Measurements from ENCODE around the gene CAMTA1.

The CAMTA1 gene

GRCh38 chr1:7483634-7484383 lies 698.6 kb downstream of the CAMTA1 start:
- H3K4me3 ChIP-seq (ENCODE audit: insufficient read depth, low read depth, low read length), result no peak overlapping the region
- H3K36me3 ChIP-seq (ENCODE audit: control insufficient read depth, insufficient read depth, low read length), result no peaks in the 10 kb centered on the region
- no peak overlapping the region for H3K27ac ChIP-seq (ENCODE audit: insufficient read depth, low read depth, low read length, poor library complexity, severe bottlenecking)
- 86 to 87% methylated on average over 13 of the region's 13 CpGs for WGBS, 2 experiments
- H3K27me3 ChIP-seq (ENCODE audit: control insufficient read depth, insufficient read depth, low read length, poor library complexity, severe bottlenecking), result no peaks in the 10 kb centered on the region
- H3K4me1 ChIP-seq (ENCODE audit: control insufficient read depth, insufficient read depth, low read length), result peaks cover 13% of the 10 kb centered on the region
- H3K9me3 ChIP-seq (ENCODE audit: control insufficient read depth, low read length), result no peaks in the 10 kb centered on the region

- Histone ChIP-seq H3K36me3 (ENCODE audit: control insufficient read depth, insufficient read depth, low read length) (no peaks in the 10 kb centered on the region), H3K9me3 (ENCODE audit: control insufficient read depth, low read length) (no peaks in the 10 kb centered on the region), H3K27ac (ENCODE audit: insufficient read depth, low read depth, low read length, poor library complexity, severe bottlenecking) (no peak overlapping the region), H3K27me3 (ENCODE audit: control insufficient read depth, insufficient read depth, low read length, poor library complexity, severe bottlenecking) (no peaks in the 10 kb centered on the region), H3K4me3 (ENCODE audit: insufficient read depth, low read depth, low read length) (no peak overlapping the region), H3K4me1 (ENCODE audit: control insufficient read depth, insufficient read depth, low read length) (peaks cover 13% of the 10 kb centered on the region)
- 90 to 91% methylated on average over 10 of the region's 10 CpGs for WGBS, 2 experiments
These were observed 700.0 kb downstream of the CAMTA1 start for GRCh38 chr1:7485086-7485780.

GRCh38 chr1:7485826-7486225 lies 700.6 kb downstream of the CAMTA1 start:
- no peaks in the 10 kb centered on the region for H3K9me3 ChIP-seq (ENCODE audit: control insufficient read depth, low read length)
- no peak overlapping the region for H3K4me3 ChIP-seq (ENCODE audit: insufficient read depth, low read depth, low read length)
- H3K36me3 ChIP-seq (ENCODE audit: control insufficient read depth, insufficient read depth, low read length), result no peaks in the 10 kb centered on the region
- H3K27me3 ChIP-seq (ENCODE audit: control insufficient read depth, insufficient read depth, low read length, poor library complexity, severe bottlenecking), result no peaks in the 10 kb centered on the region
- no peak overlapping the region for H3K27ac ChIP-seq (ENCODE audit: insufficient read depth, low read depth, low read length, poor library complexity, severe bottlenecking)
- H3K4me1 ChIP-seq (ENCODE audit: control insufficient read depth, insufficient read depth, low read length), result peaks cover 13% of the 10 kb centered on the region
- 94 to 96% methylated on average over 6 of the region's 6 CpGs for WGBS, 2 experiments

- H3K9me3 ChIP-seq (ENCODE audit: control insufficient read depth, low read length), result no peaks in the 10 kb centered on the region
- H3K27ac ChIP-seq (ENCODE audit: insufficient read depth, low read depth, low read length, poor library complexity, severe bottlenecking), result no peak overlapping the region
- H3K36me3 ChIP-seq (ENCODE audit: control insufficient read depth, insufficient read depth, low read length), result no peaks in the 10 kb centered on the region
- 62 to 64% methylated on average over 8 of the region's 8 CpGs for WGBS, 2 experiments
- no peaks in the 10 kb centered on the region for H3K27me3 ChIP-seq (ENCODE audit: control insufficient read depth, insufficient read depth, low read length, poor library complexity, severe bottlenecking)
- H3K4me1 ChIP-seq (ENCODE audit: control insufficient read depth, insufficient read depth, low read length), result peaks cover 5% of the 10 kb centered on the region
- no peak overlapping the region for H3K4me3 ChIP-seq (ENCODE audit: insufficient read depth, low read depth, low read length)
These were observed 702.7 kb downstream of the CAMTA1 start for GRCh38 chr1:7487766-7488474.

- no peaks in the 10 kb centered on the region for H3K4me1 ChIP-seq (ENCODE audit: control insufficient read depth, insufficient read depth, low read length)
- no peaks in the 10 kb centered on the region for H3K9me3 ChIP-seq (ENCODE audit: control insufficient read depth, low read length)
- no peak overlapping the region for H3K4me3 ChIP-seq (ENCODE audit: insufficient read depth, low read depth, low read length)
- H3K36me3 ChIP-seq (ENCODE audit: control insufficient read depth, insufficient read depth, low read length), result no peaks in the 10 kb centered on the region
- 84 to 89% methylated on average over 1 of the region's 1 CpG for WGBS, 2 experiments
- H3K27me3 ChIP-seq (ENCODE audit: control insufficient read depth, insufficient read depth, low read length, poor library complexity, severe bottlenecking), result no peaks in the 10 kb centered on the region
- H3K27ac ChIP-seq (ENCODE audit: insufficient read depth, low read depth, low read length, poor library complexity, severe bottlenecking), result no peak overlapping the region
These were observed 703.2 kb downstream of the CAMTA1 start for GRCh38 chr1:7488475-7488842.

GRCh38 chr1:7489586-7489985 lies 704.3 kb downstream of the CAMTA1 start:
- Histone ChIP-seq H3K27ac (ENCODE audit: insufficient read depth, low read depth, low read length, poor library complexity, severe bottlenecking) (no peak overlapping the region), H3K9me3 (ENCODE audit: control insufficient read depth, low read length) (no peaks in the 10 kb centered on the region), H3K4me3 (ENCODE audit: insufficient read depth, low read depth, low read length) (no peak overlapping the region), H3K36me3 (ENCODE audit: control insufficient read depth, insufficient read depth, low read length) (no peaks in the 10 kb centered on the region), H3K27me3 (ENCODE audit: control insufficient read depth, insufficient read depth, low read length, poor library complexity, severe bottlenecking) (no peaks in the 10 kb centered on the region), H3K4me1 (ENCODE audit: control insufficient read depth, insufficient read depth, low read length) (no peaks in the 10 kb centered on the region)
- WGBS, 2 experiments, result 95 to 96% methylated on average over 13 of the region's 13 CpGs

GRCh38 chr1:7490576-7490975 lies 705.3 kb downstream of the CAMTA1 start:
- Histone ChIP-seq H3K4me1 (ENCODE audit: control insufficient read depth, insufficient read depth, low read length) (peaks cover 2% of the 10 kb centered on the region), H3K9me3 (ENCODE audit: control insufficient read depth, low read length) (no peaks in the 10 kb centered on the region)
- 91% methylated on average over 10 of the region's 10 CpGs for WGBS, 2 experiments

GRCh38 chr1:7491109-7491817 lies 706.0 kb downstream of the CAMTA1 start:
- Histone ChIP-seq H3K9me3 (ENCODE audit: control insufficient read depth, low read length) (no peaks in the 10 kb centered on the region), H3K27ac (ENCODE audit: insufficient read depth, low read depth, low read length, poor library complexity, severe bottlenecking) (no peak overlapping the region), H3K36me3 (ENCODE audit: control insufficient read depth, insufficient read depth, low read length) (no peaks in the 10 kb centered on the region), H3K4me3 (ENCODE audit: insufficient read depth, low read depth, low read length) (no peak overlapping the region), H3K27me3 (ENCODE audit: control insufficient read depth, insufficient read depth, low read length, poor library complexity, severe bottlenecking) (no peaks in the 10 kb centered on the region), H3K4me1 (ENCODE audit: control insufficient read depth, insufficient read depth, low read length) (peaks cover 9% of the 10 kb centered on the region)
- 86 to 88% methylated on average over 17 of the region's 17 CpGs for WGBS, 2 experiments

More at GRCh38 chr1:7490576-7490975, 705.3 kb downstream of the CAMTA1 start:
- Histone ChIP-seq H3K27me3 (ENCODE audit: control insufficient read depth, insufficient read depth, low read length, poor library complexity, severe bottlenecking) (no peaks in the 10 kb centered on the region), H3K27ac (ENCODE audit: insufficient read depth, low read depth, low read length, poor library complexity, severe bottlenecking) (no peak overlapping the region), H3K4me3 (ENCODE audit: insufficient read depth, low read depth, low read length) (no peak overlapping the region), H3K36me3 (ENCODE audit: control insufficient read depth, insufficient read depth, low read length) (no peaks in the 10 kb centered on the region)

- no peaks in the 10 kb centered on the region for H3K9me3 ChIP-seq (ENCODE audit: control insufficient read depth, low read length)
- 74 to 77% methylated on average over 7 of the region's 7 CpGs for WGBS, 2 experiments
- H3K4me3 ChIP-seq (ENCODE audit: insufficient read depth, low read depth, low read length), result no peak overlapping the region
- no peaks in the 10 kb centered on the region for H3K36me3 ChIP-seq (ENCODE audit: control insufficient read depth, insufficient read depth, low read length)
- no peaks in the 10 kb centered on the region for H3K27me3 ChIP-seq (ENCODE audit: control insufficient read depth, insufficient read depth, low read length, poor library complexity, severe bottlenecking)
- H3K4me1 ChIP-seq (ENCODE audit: control insufficient read depth, insufficient read depth, low read length), result peaks cover 13% of the 10 kb centered on the region
- H3K27ac ChIP-seq (ENCODE audit: insufficient read depth, low read depth, low read length, poor library complexity, severe bottlenecking), result peak overlapping the region; percentile 36
These were observed 706.5 kb downstream of the CAMTA1 start for GRCh38 chr1:7491818-7492173.
